HL-60 (cell line): Measurements from ENCODE around the gene MBNL3.

Source experiments
- DNase-seq, 2 experiments: peaks; one replicate each; pipeline ENCODE4 v3.0.0-alpha.2; 2010 to 2020; ENCODE audit warnings: low read depth in 1 of 2, low spot score in 1 of 2
- H3K27ac ChIP-seq: fragments of 250-450 bp; sonication (Bioruptor Pico); replicated peaks from 2 replicates; pipeline ENCODE4 v1.5.1; 2020; ENCODE audit warnings: mild to moderate bottlenecking, moderate library complexity
- H3K27me3 ChIP-seq: fragments of 250-450 bp; sonication (Bioruptor Pico); 2 replicates; pipeline ENCODE4 v1.5.1; 2021; ENCODE audit warnings: mild to moderate bottlenecking, moderate library complexity; ENCODE audit not compliant: insufficient read depth, poor library complexity, severe bottlenecking
- H3K4me3 ChIP-seq: replicated peaks from 2 replicates; pipeline ENCODE4 v1.5.1; 2011; ENCODE audit warnings: mild to moderate bottlenecking, control low read depth, low read length; ENCODE audit not compliant: insufficient read depth
- CTCF ChIP-seq: IDR thresholded peaks from one replicate; pipeline ENCODE4 v1.5.1; 2011; ENCODE audit warnings: low read length, control low read depth, inconsistent platforms; ENCODE audit not compliant: insufficient read depth
- GABPA ChIP-seq: IDR thresholded peaks from 2 replicates; pipeline ENCODE4 v1.6.1; 2012; ENCODE audit warnings: low read depth
- POLR2AphosphoS5 ChIP-seq: IDR thresholded peaks from 2 replicates; pipeline ENCODE4 v1.6.1; 2012; ENCODE audit warnings: low read depth
- REST ChIP-seq: IDR thresholded peaks from 2 replicates; pipeline ENCODE4 v1.6.1; 2012; ENCODE audit warnings: low read depth; ENCODE audit not compliant: insufficient replicate concordance
- SPI1 ChIP-seq: IDR thresholded peaks from 2 replicates; pipeline ENCODE4 v1.6.1; 2012; ENCODE audit warnings: low read depth, mild to moderate bottlenecking, borderline replicate concordance

The MBNL3 gene

GRCh38 chrX:132395645-132396044 is 93.2 kb downstream of the MBNL3 start:
- TF ChIP-seq POLR2AphosphoS5 (no peak), CTCF (no peak), SPI1 (no peak), GABPA (no peak), REST (no peak)

GRCh38 chrX:132395026-132395425 is 93.8 kb downstream of the MBNL3 start:
- Histone ChIP-seq H3K27ac (no peak overlapping the region), H3K4me3 (no peak overlapping the region), H3K27me3 (no peaks in the 10 kb centered on the region)
- no peak for TF ChIP-seq GABPA
- TF ChIP-seq REST = no peak
- TF ChIP-seq SPI1 = no peak
- no peak for TF ChIP-seq POLR2AphosphoS5
- TF ChIP-seq CTCF = no peak
- no peak for DNase-seq

More at GRCh38 chrX:132395645-132396044, 93.2 kb downstream of the MBNL3 start:
- Histone ChIP-seq H3K27me3 (no peaks in the 10 kb centered on the region), H3K27ac (no peak overlapping the region), H3K4me3 (no peak overlapping the region)
- no peak for DNase-seq

- no peak for TF ChIP-seq SPI1
- no peak for TF ChIP-seq REST
- no peak for TF ChIP-seq CTCF
- no peak for TF ChIP-seq POLR2AphosphoS5
- TF ChIP-seq GABPA = no peak
These were observed 94.2 kb downstream of the MBNL3 start for GRCh38 chrX:132394591-132394990.

More at GRCh38 chrX:132394591-132394990, 94.2 kb downstream of the MBNL3 start:
- Histone ChIP-seq H3K27ac (no peak overlapping the region), H3K27me3 (no peaks in the 10 kb centered on the region), H3K4me3 (no peak overlapping the region)
- no peak for DNase-seq
